Cardiac fibroblast (primary cell): Measurements from ENCODE around the gene TBL1XR1.

ENCODE experiments used
- DNase-seq, 2 donors: peaks; one replicate each; pipeline versions ENCODE4 v3.0.0 to v3.0.0-alpha.2; 2010; ENCODE audit warnings: low read depth in 2 of 2
- H3K4me3 ChIP-seq, 2 donors: replicated peaks in 1 of 2; 1 replicate in 1 of 2; 2 replicates in 1 of 2; pipeline ENCODE4 v1.5.1; 2011; ENCODE audit warnings: low read depth in 2 of 2, low read length in 2 of 2, mild to moderate bottlenecking in 2 of 2, moderate library complexity in 1 of 2
- CTCF ChIP-seq: IDR thresholded peaks from one replicate; pipeline ENCODE4 v1.5.1; 2011; ENCODE audit warnings: low read depth, mild to moderate bottlenecking, low read length, inconsistent platforms

The TBL1XR1 gene

GRCh38 chr3:177220136-177220974 is 23.1 kb upstream of the TBL1XR1 start:
- no peak for DNase-seq
- TF ChIP-seq CTCF = no peak
- no peak overlapping the region for H3K4me3 ChIP-seq

- no peak for TF ChIP-seq CTCF
- DNase-seq = no peak
- no peak overlapping the region for H3K4me3 ChIP-seq
Measured at GRCh38 chr3:177213801-177214535, 16.7 kb upstream of the TBL1XR1 start.

- no peak for DNase-seq
- TF ChIP-seq CTCF = no peak
- H3K4me3 ChIP-seq = no peak overlapping the region
Measured at GRCh38 chr3:177212756-177213155, 15.5 kb upstream of the TBL1XR1 start.

GRCh38 chr3:177212278-177212610 is 15.0 kb upstream of the TBL1XR1 start:
- no peak for DNase-seq
- no peak for TF ChIP-seq CTCF
- H3K4me3 ChIP-seq = no peak overlapping the region

- DNase-seq = peak in 1 of 2 donors; percentile 18
Measured at GRCh38 chr3:177211503-177212277, 14.4 kb upstream of the TBL1XR1 start.

More at GRCh38 chr3:177211503-177212277, 14.4 kb upstream of the TBL1XR1 start:
- TF ChIP-seq CTCF = no peak
- no peak overlapping the region for H3K4me3 ChIP-seq
